OCI-LY3 (cell line): ENCODE data around the gene RAD9B.

Experiments
- H2AFZ ChIP-seq: fragments of 200-600, 300-600 bp; shearing (Covaris generic); 2 replicates; pipeline ENCODE4 v1.6.0; 2014; ENCODE audit warnings: antibody characterized with exemption, low read depth, low read length
- H3K27ac ChIP-seq: fragments of 200-600, 300-600 bp; sonication (generic); 2 replicates; pipeline ENCODE4 v1.5.1; 2014; ENCODE audit warnings: mild to moderate bottlenecking, low read length, moderate library complexity, mixed read lengths
- H3K27me3 ChIP-seq: fragments of 200-600, 300-600 bp; sonication (generic); 2 replicates; pipeline ENCODE4 v1.6.1; 2014; ENCODE audit warnings: low read depth, low read length, mixed read lengths
- H3K36me3 ChIP-seq: fragments of 200-600, 300-600 bp; sonication (generic); replicated peaks from 2 replicates; pipeline ENCODE3; 2014; ENCODE audit warnings: low read depth, low read length, mixed read lengths
- H3K4me1 ChIP-seq: fragments of 300-600, 200-600 bp; sonication (generic); 2 replicates; pipeline ENCODE4 v1.6.1; 2014; ENCODE audit warnings: low read length, mixed read lengths
- H3K4me2 ChIP-seq: fragments of 200-600, 300-600 bp; sonication (generic); 2 replicates; pipeline ENCODE4 v1.6.1; 2014; ENCODE audit warnings: low read length, mixed read lengths
- H3K4me3 ChIP-seq: fragments of 300-600, 200-600 bp; sonication (generic); 2 replicates; pipeline ENCODE4 v1.5.1; 2014; ENCODE audit warnings: antibody characterized with exemption, mild to moderate bottlenecking, low read length, moderate library complexity
- H3K79me2 ChIP-seq: fragments of 300-600, 200-600 bp; shearing (Covaris generic); 2 replicates; pipeline ENCODE4 v1.6.1; 2014; ENCODE audit warnings: mild to moderate bottlenecking, low read length, mixed read lengths
- H3K9ac ChIP-seq: fragments of 300-600, 200-600 bp; shearing (Covaris generic); 2 replicates; pipeline ENCODE4 v1.6.0; 2014; ENCODE audit warnings: mild to moderate bottlenecking, low read length, moderate library complexity
- H3K9me3 ChIP-seq: fragments of 200-600, 300-600 bp; shearing (Covaris generic); 2 replicates; pipeline ENCODE4 v1.6.1; 2014; ENCODE audit warnings: low read length, mixed read lengths; ENCODE audit not compliant: insufficient read depth
- H4K20me1 ChIP-seq: fragments of 200-600, 300-600 bp; sonication (generic); 2 replicates; pipeline ENCODE4 v1.6.1; 2016; ENCODE audit warnings: low read length, mixed read lengths; ENCODE audit not compliant: insufficient read depth
- CTCF ChIP-seq: fragments of 200-600, 300-600 bp; sonication (generic); IDR thresholded peaks from 2 replicates; pipeline ENCODE4 v1.5.1; 2014; ENCODE audit warnings: antibody characterized with exemption, low read length, low read depth
- EZH2phosphoT487 ChIP-seq: fragments of 200-600 bp; shearing (Covaris generic); IDR thresholded peaks from 2 replicates; pipeline ENCODE4 v1.6.1; 2018; ENCODE audit warnings: antibody characterized with exemption, mixed run types, low read depth

The RAD9B gene

GRCh38 chr12:110549716-110550115 is 47.6 kb downstream of the RAD9B start:
- no peak overlapping the region for H2AFZ ChIP-seq
- H3K27me3 ChIP-seq: no peaks in the 10 kb centered on the region
- H3K27ac ChIP-seq: no peak overlapping the region
- TF ChIP-seq EZH2phosphoT487: no peak
- no peak for TF ChIP-seq CTCF
- H3K4me2 ChIP-seq: no peak overlapping the region
- no peaks in the 10 kb centered on the region for H3K9me3 ChIP-seq
- no peak overlapping the region for H3K4me3 ChIP-seq
- H3K36me3 ChIP-seq: peaks cover 36% of the 10 kb centered on the region
- H3K79me2 ChIP-seq: peaks cover 84% of the 10 kb centered on the region
- H4K20me1 ChIP-seq: peaks cover 70% of the 10 kb centered on the region
- H3K9ac ChIP-seq: no peak overlapping the region
- peaks cover 4% of the 10 kb centered on the region for H3K4me1 ChIP-seq

GRCh38 chr12:110550981-110551380 is 48.9 kb downstream of the RAD9B start:
- Histone ChIP-seq H3K27ac (no peak overlapping the region), H3K9ac (no peak overlapping the region), H3K4me1 (peaks cover 4% of the 10 kb centered on the region), H3K36me3 (peaks cover 28% of the 10 kb centered on the region), H4K20me1 (peaks cover 75% of the 10 kb centered on the region), H3K4me3 (no peak overlapping the region), H3K79me2 (peaks cover 91% of the 10 kb centered on the region), H3K27me3 (no peaks in the 10 kb centered on the region), H2AFZ (no peak overlapping the region), H3K4me2 (no peak overlapping the region), H3K9me3 (no peaks in the 10 kb centered on the region)
- TF ChIP-seq CTCF (no peak), EZH2phosphoT487 (no peak)
